Mammary epithelial cell (primary cell): Measurements from ENCODE around the gene THSD1.

Source experiments
- CTCF ChIP-seq, 2 donors: IDR thresholded peaks in 1 of 2; conservative IDR thresholded peaks in 1 of 2; 2 replicates each; pipeline ENCODE4 v1.5.1; 2011 to 2012; ENCODE audit warnings: inconsistent platforms in 2 of 2, low read length in 2 of 2, mild to moderate bottlenecking in 2 of 2, control low read depth in 1 of 2, low read depth in 1 of 2; ENCODE audit not compliant: insufficient read depth in 1 of 2; ENCODE audit errors: extremely low read depth in 1 of 2
- EZH2 ChIP-seq: IDR thresholded peaks from 2 replicates; pipeline ENCODE4 v1.6.1; 2012; ENCODE audit warnings: low read length, inconsistent platforms, borderline replicate concordance

GRCh38 chr13:52405767-52406494 lies at the start of gene THSD1:
- TF ChIP-seq CTCF (conservative IDR thresholded peaks at IDR 0.05 in 1 of 2, IDR thresholded peaks at IDR 0.05 in 1 of 2; ENCODE audit: extremely low read depth in 1 of 2, insufficient read depth in 1 of 2, low read depth in 1 of 2, low read length in 2 of 2) (no peak), EZH2 (no peak)
